Transverse colon (tissue), 4 donors: Measurements from ENCODE around the gene DCP1B.

Experiments
- CTCF ChIP-seq, 5 experiments: fragments of 200-600 bp in 3 of 5; fragments of 450-650 bp in 2 of 5; sonication (generic) in 3 of 5; IDR thresholded peaks; 1 replicate in 2 of 5; 2 replicates in 3 of 5; pipeline ENCODE4 v1.5.1; 2016 to 2017; ENCODE audit warnings: antibody characterized with exemption in 5 of 5, inconsistent platforms in 3 of 5, mild to moderate bottlenecking in 2 of 5, moderate library complexity in 1 of 5
- POLR2A ChIP-seq: fragments of 450-650 bp; IDR thresholded peaks from one replicate; pipeline ENCODE4 v1.6.1; 2016; ENCODE audit warnings: antibody characterized with exemption, mild to moderate bottlenecking, moderate library complexity
- POLR2AphosphoS5 ChIP-seq, 3 donors: sonication (generic); formaldehyde crosslinking; IDR thresholded peaks; one replicate each; pipeline ENCODE4 v1.6.1; 2016; ENCODE audit warnings: antibody characterized with exemption in 3 of 3

GRCh38 chr12:1935242-1935641 lies 69.0 kb downstream of the DCP1B start:
- no peak for TF ChIP-seq CTCF (IDR thresholded peaks at IDR 0.05)
- no peak for TF ChIP-seq POLR2AphosphoS5 (IDR thresholded peaks at IDR 0.05)
- TF ChIP-seq POLR2A: no peak
